HG02588 (cell line): Measurements from ENCODE around the gene RILPL2.
"Not testable (repeated sequence)": the region's sequence is repeated elsewhere in the genome, so short reads cannot be mapped to it uniquely, and the experiment has no call there.

ENCODE experiments used
- ATAC-seq: cut with Tn5 transposase; IDR thresholded peaks from one replicate; pipeline ENCODE4 v1.9.1; 2021; ENCODE audit warnings: mild to moderate bottlenecking, moderate library complexity; ENCODE audit not compliant: unreplicated experiment

The RILPL2 gene

DNA sequence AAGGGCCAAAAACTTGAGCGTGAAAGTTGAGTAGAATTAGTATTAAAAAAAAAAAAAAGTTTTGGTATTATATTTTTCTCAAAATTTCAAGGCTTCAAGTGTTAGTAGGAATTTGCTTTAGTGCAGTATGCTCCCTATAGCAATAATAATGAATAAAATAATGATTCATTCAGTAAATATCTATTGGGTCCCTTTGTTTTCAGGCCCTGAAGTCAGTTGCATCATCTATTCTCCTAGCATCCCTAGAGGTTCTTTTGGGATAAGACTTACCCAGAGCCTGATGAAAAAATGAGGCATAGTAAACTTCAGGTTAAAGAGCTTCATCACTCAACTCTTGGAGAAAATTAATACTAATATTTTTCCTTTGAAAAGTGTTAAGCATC, 51.5 kb downstream of the RILPL2 start:
- no peak for ATAC-seq

GRCh38 chr12:123384318-123384993, 52.0 kb downstream of the RILPL2 start:
- no peak for ATAC-seq

DNA sequence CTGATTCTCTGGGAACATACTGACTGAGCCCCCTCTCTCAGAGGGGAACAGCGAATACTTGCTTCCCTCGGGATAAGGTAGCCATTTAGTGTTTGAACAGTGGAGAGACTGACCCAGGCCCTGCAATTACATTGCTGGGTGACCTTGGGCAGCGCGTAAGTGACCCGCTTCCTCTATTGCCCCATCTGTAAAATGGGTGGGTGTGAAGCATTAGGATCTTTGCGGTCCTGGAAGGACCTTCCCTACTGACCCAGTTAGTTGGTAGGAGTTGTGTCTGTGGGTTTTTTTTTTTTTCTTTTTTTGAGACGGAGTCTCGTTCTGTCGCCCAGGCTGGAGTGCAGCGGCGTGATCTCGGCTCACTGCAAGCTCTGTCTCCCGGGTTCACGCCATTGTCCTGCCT, 53.8 kb downstream of the RILPL2 start:
- no peak for ATAC-seq

- no peak for ATAC-seq
These were observed 57.1 kb downstream of the RILPL2 start for GRCh38 chr12:123379391-123379790.

DNA sequence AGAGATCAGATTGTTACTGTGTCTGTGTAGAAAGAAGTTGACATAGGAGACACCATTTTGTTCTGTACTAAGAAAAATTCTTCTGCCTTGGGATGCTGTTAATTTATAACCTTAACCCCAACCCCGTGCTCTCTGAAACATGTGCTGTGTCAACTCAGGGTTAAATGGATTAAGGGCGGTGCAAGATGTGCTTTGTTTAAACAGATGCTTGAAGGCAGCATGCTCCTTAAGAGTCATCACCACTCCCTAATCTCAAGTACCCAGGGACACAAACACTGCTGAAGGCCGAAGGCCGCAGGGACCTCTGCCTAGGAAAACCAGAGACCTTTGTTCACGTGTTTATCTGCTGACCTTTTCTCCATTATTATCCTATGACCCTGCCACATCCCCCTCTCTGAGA, 64.1 kb downstream of the RILPL2 start:
- ATAC-seq, result not testable (repeated sequence)

- not testable (repeated sequence) for ATAC-seq
These were observed 64.7 kb downstream of the RILPL2 start for GRCh38 chr12:123371667-123372368.

- ATAC-seq, result no peak
These were observed 67.3 kb downstream of the RILPL2 start for GRCh38 chr12:123369229-123369628.

DNA sequence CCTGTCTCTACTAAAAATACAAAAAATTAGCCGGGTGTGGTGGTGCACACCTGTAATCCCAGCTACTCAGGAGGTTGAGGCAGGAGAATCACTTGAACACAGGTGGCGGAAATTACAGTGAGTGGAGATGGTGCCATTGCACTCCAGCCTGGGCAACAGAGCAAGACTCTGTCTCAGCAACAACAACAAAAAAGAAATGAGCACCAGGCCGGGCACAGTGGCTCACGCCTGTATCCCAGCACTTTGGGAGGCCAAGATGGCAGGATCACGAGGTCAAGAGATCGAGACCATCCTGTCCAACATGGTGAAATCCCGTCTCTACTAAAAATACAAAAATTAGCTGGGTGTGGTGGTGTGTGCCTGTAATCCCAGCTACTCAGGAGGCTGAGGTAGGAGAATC, 68.1 kb downstream of the RILPL2 start:
- ATAC-seq, result not testable (repeated sequence)

GRCh38 chr12:123367511-123367910, 69.0 kb downstream of the RILPL2 start:
- ATAC-seq, result no peak
